WERI-Rb-1 (cell line): ENCODE results near the gene CBX2.

Experiments used
- DNase-seq: peaks from one replicate; pipeline ENCODE4 v3.0.0-alpha.2; 2020
- H3K27ac ChIP-seq: fragments of 250-450 bp; sonication (Bioruptor Pico); 2 replicates; pipeline ENCODE4 v1.5.1; 2020; ENCODE audit warnings: mild to moderate bottlenecking, moderate library complexity
- H3K27me3 ChIP-seq: fragments of 250-450 bp; sonication (Bioruptor Pico); 2 replicates; pipeline ENCODE4 v1.5.1; 2021; ENCODE audit warnings: mild to moderate bottlenecking, low read depth, moderate library complexity; ENCODE audit not compliant: insufficient read depth, severe bottlenecking
- H3K36me3 ChIP-seq: fragments of 250-450 bp; sonication (Bioruptor Pico); 2 replicates; pipeline ENCODE4 v1.5.1; 2020; ENCODE audit warnings: mild to moderate bottlenecking, moderate library complexity
- H3K4me3 ChIP-seq: 2 replicates; pipeline ENCODE4 v1.5.1; 2011; ENCODE audit warnings: low read depth, mild to moderate bottlenecking, control low read depth, low read length
- H3K9me3 ChIP-seq: fragments of 250-450 bp; sonication (Bioruptor Pico); 2 replicates; pipeline ENCODE4 v1.5.1; 2021; ENCODE audit warnings: mild to moderate bottlenecking, moderate library complexity; ENCODE audit not compliant: severe bottlenecking
- TF ChIP-seq, protein P1 (sequence below): IDR thresholded peaks from 2 replicates; pipeline ENCODE4 v1.5.1; 2011; ENCODE audit warnings: low read depth, mild to moderate bottlenecking, control low read depth, inconsistent platforms, low read length

CBX2 gene

DNA sequence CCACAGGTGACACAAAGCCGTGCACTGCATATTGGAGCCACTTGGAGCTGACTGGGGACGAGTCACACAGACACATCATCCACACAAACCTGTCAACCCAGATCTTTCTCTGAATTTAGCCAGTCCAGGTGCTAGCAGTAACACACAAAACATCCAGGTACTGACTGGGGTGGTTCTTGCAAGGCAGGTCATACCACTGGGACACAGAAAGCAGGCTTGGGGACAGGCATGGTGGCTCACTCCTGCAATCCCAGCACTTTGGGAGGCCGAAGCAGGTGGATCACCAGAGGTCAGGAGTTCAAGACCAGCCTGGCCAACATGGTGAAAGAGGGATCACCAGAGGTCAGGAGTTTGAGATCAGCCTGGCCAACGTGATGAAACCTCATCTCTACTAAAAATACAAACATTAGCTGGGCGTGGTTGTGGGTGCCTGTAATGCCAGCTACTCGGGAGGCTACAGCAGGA lies 32.3 kb upstream of the CBX2 start:
- peaks cover 28% of the 10 kb centered on the region for H3K27me3 ChIP-seq
- H3K9me3 ChIP-seq, result no peaks in the 10 kb centered on the region
- H3K27ac ChIP-seq, result no peak overlapping the region
- no peak for DNase-seq
- no peaks in the 10 kb centered on the region for H3K36me3 ChIP-seq
- TF ChIP-seq, protein P1, sequence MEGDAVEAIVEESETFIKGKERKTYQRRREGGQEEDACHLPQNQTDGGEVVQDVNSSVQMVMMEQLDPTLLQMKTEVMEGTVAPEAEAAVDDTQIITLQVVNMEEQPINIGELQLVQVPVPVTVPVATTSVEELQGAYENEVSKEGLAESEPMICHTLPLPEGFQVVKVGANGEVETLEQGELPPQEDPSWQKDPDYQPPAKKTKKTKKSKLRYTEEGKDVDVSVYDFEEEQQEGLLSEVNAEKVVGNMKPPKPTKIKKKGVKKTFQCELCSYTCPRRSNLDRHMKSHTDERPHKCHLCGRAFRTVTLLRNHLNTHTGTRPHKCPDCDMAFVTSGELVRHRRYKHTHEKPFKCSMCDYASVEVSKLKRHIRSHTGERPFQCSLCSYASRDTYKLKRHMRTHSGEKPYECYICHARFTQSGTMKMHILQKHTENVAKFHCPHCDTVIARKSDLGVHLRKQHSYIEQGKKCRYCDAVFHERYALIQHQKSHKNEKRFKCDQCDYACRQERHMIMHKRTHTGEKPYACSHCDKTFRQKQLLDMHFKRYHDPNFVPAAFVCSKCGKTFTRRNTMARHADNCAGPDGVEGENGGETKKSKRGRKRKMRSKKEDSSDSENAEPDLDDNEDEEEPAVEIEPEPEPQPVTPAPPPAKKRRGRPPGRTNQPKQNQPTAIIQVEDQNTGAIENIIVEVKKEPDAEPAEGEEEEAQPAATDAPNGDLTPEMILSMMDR, result no peak
- H3K4me3 ChIP-seq, result no peak overlapping the region

DNA sequence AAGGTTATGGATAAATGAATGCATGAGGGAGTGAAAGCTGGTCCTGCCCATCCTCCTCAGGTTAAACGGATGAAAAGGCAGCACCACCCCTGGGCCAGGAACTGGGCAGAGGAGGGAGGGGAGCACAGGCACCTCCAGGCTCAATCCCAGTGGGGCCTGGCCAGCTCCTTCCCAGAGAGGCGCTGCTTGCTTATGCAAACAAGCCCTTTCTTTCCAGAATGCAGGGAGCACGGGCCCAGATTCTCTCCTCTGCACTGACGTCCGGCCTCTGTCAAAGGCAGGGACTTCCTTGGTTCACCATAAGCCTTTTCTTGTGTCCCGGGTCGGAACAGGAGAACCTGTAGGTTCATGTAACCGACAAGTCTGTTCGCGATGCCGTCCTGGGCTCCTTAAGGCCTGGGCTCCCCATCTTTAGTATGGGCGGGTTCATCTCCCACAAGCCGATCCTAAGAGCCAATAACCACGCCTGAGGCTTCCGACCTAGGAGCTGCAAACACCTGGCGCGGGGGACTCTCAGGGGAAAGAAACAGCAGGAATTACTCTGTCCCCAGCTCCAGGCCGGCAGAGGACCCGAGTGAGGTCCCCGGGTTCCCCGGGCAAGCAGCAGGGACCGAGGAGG lies 30.9 kb upstream of the CBX2 start:
- TF ChIP-seq, protein P1, result no peak
- H3K27me3 ChIP-seq, result peaks cover 28% of the 10 kb centered on the region
- no peak overlapping the region for H3K27ac ChIP-seq
- no peak for DNase-seq
- H3K9me3 ChIP-seq, result no peaks in the 10 kb centered on the region
- no peaks in the 10 kb centered on the region for H3K36me3 ChIP-seq
- H3K4me3 ChIP-seq, result no peak overlapping the region

DNA sequence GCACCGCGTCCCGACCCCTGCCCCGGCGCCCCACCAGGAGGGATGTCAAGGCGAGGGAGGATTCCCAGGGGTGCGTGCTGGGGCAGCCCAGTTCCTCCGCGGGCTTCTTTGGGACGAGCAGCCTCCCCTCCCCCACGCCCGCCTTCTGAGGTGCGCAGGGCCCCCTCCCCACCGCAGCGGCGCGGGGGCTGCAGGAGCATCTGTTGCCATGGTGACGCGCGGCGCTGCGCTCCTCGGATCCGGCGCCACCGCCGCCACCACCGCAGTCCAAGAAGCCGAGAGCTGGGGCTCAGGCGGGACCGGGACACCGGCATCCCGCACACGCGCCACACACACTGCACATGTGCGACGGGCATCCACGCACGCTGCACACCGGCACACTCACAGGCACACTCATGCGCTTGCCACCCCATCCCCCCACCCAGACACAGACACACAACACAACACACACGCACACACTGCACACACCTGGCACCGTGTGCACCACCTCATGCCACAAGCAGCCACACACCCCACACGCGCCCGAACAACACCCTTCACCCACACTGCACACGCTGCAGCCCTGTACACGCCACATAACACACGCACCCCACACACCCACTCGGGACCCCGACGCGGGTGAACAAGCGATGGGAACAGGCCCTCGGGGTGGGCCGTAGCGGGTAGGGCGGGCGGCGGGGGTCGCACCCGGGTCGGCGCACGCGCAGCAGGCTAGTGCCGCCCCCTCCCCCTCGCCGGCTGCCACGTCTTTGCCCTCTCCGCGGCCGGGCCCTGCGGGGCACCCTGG lies 30.2 kb upstream of the CBX2 start:
- peaks cover 28% of the 10 kb centered on the region for H3K27me3 ChIP-seq
- TF ChIP-seq, protein P1, result no peak
- no peaks in the 10 kb centered on the region for H3K9me3 ChIP-seq
- H3K36me3 ChIP-seq, result no peaks in the 10 kb centered on the region
- H3K4me3 ChIP-seq, result peak overlapping the region; percentile 39
- no peak for DNase-seq
- no peak overlapping the region for H3K27ac ChIP-seq

DNA sequence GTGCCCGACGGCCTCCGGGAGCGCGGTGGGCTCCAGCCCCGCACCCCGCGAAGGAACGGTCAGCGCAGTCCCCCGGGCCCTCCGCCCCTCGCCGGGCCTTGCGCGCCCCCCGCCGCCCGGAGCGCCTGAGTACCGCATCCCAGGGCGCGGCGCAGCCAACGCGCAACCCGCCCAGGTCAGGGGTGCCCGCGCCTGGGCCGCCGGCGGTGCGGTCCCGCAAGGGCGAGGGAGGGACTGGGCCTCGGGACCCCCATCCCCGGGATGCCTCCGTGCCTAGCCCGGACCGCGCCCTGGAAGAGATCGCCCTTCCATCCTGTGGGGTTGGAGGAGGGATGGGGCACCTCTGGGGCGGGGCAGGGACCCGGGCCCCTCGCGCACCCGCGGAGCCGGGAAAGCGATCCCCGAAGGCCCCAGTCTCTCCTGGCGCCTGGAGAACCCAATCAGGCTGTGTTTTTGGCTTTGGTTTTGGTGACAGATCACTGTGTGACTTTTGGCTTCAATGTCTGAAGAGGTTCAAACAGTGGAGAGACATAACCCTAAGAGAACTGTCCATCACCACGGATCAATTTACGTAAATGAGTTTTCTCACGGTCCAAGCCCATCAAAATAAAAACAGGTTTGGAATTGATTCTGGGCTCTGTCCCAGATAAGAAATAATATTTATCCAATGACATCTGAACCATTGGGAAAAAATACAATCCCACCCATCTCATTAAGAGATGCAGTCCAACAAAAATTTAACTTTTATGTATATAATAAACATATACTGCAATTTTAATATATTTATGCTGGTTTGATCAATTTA lies 29.5 kb upstream of the CBX2 start:
- TF ChIP-seq, protein P1, result no peak
- DNase-seq, result no peak
- H3K27me3 ChIP-seq, result peaks cover 28% of the 10 kb centered on the region
- H3K27ac ChIP-seq, result no peak overlapping the region
- no peaks in the 10 kb centered on the region for H3K36me3 ChIP-seq
- no peaks in the 10 kb centered on the region for H3K9me3 ChIP-seq
- peak overlapping the region; percentile 39 for H3K4me3 ChIP-seq

DNA sequence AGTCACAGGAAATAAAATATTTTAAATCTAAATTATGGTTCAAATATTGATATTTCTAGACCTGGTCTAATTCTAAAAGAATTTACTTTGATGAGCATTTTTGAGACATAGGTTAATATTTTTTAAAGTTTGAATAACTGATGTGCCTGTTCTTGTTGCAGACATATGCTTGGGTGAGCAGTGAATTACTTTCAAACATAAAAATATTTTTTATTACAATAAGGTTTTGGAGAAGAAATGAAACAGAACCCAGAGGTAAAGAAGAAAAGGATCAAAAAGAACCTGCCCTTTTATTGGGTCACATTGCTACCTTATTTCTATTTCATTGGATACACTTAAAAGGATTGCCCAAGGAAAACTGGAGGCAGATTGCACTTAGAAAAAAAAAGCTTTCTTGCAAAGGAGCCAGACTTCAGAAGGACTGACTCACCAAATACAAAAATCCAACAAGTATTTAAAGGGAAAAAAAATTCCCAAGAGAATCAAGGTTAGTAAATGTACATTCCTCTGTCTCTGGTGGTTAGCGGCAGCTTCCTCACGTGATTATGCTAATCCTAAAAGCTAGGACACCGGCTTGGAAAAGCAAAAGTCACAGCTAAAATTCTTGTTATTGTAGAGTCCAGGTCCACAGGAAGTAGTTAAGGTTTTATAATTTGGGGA lies 28.7 kb upstream of the CBX2 start:
- Histone ChIP-seq H3K9me3 (no peaks in the 10 kb centered on the region), H3K27me3 (peaks cover 28% of the 10 kb centered on the region), H3K4me3 (no peak overlapping the region), H3K27ac (no peak overlapping the region), H3K36me3 (no peaks in the 10 kb centered on the region)
- no peak for DNase-seq
- TF ChIP-seq, protein P1, result no peak
